ENCODE measurements around the gene WSCD2.

GRCh38 chr12:108146035-108146893, 17.2 kb downstream of the WSCD2 start:
- TF ChIP-seq CTCF (conservative IDR thresholded peaks at IDR 0.05; ENCODE audit: low read length) (no peak), EZH2phosphoT487 (IDR thresholded peaks at IDR 0.05; ENCODE audit: borderline replicate concordance, low read depth, low read length) (no peak)
